HFFc6 (cell line): ENCODE measurements around the gene FMN1. TPM values are rescaled to one million over a fixed set of nuclear protein-coding genes. Genes with fewer than 3 reads are reported as not detected.

Source experiments
- DNase-seq: peaks from one replicate; pipeline ENCODE4 v3.0.0-alpha.2; 2018
- H3K27ac Mint-ChIP-seq: 2 replicates; pipeline ENCODE4 v1.8.0; 2020; ENCODE audit warnings: mild to moderate bottlenecking, mixed read lengths
- H3K27me3 Mint-ChIP-seq: 2 replicates; pipeline ENCODE4 v1.8.0; 2021; ENCODE audit warnings: mild to moderate bottlenecking, moderate library complexity, mixed read lengths; ENCODE audit not compliant: insufficient read depth
- H3K36me3 Mint-ChIP-seq: 2 replicates; pipeline ENCODE4 v1.8.0; 2021; ENCODE audit warnings: low read depth, mixed read lengths
- H3K4me1 Mint-ChIP-seq: 2 replicates; pipeline ENCODE4 v1.8.0; 2020; ENCODE audit warnings: low read depth, mixed read lengths
- H3K4me3 Mint-ChIP-seq: 2 replicates; pipeline ENCODE4 v1.8.0; 2020; ENCODE audit warnings: mild to moderate bottlenecking, moderate library complexity, mixed read lengths
- H3K9me3 Mint-ChIP-seq: 2 replicates; pipeline ENCODE4 v1.8.0; 2020; ENCODE audit warnings: mild to moderate bottlenecking, mixed read lengths
- total RNA-seq, 6 experiments: library from RNA; stranded (reverse); fragmentation: NEBNext Ultra II Directional; extraction: Animal tissue kit (Norgen Biotek cat#: 25700); gene quantifications; 2 replicates in 1 of 6; 3 replicates in 5 of 6; pipeline ENCODE4 v1.2.3, GENCODE V29; 2021
- TF ChIP-seq, protein P1 (sequence below): fragments of 200-600 bp; sonication (generic); IDR thresholded peaks from 2 replicates; pipeline ENCODE4 v1.5.0; 2021; ENCODE audit warnings: antibody characterized with exemption, mild to moderate bottlenecking

Gene FMN1
- total RNA-seq, 6 experiments from 2014 or later = 8.3 to 14.0 (median 12.6) TPM

DNA sequence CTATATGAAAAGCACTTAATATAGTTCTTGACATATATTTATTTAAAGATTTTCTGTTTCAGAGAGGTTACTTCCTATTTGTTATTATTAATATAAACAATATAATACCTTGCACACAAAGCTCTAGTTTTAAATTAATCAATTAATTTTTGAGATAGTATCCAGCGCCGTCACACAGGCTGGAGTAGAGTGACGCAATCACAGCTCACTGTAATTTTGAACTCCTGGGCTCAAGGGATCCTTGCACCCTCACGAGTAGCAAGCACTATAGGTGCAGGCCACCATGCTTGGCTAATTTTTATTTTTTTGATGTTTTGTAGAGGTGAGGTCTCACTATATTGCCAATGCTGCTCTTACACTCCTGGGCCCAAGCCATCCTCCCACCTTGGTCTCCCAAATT lies 267.4 kb downstream of the FMN1 start:
- H3K36me3 Mint-ChIP-seq = peaks cover 51% of the 10 kb centered on the region
- no peak for DNase-seq
- H3K4me1 Mint-ChIP-seq = peaks cover 31% of the 10 kb centered on the region
- no peaks in the 10 kb centered on the region for H3K27me3 Mint-ChIP-seq
- H3K27ac Mint-ChIP-seq = no peak overlapping the region
- peaks cover 14% of the 10 kb centered on the region for H3K9me3 Mint-ChIP-seq
- TF ChIP-seq, protein P1, sequence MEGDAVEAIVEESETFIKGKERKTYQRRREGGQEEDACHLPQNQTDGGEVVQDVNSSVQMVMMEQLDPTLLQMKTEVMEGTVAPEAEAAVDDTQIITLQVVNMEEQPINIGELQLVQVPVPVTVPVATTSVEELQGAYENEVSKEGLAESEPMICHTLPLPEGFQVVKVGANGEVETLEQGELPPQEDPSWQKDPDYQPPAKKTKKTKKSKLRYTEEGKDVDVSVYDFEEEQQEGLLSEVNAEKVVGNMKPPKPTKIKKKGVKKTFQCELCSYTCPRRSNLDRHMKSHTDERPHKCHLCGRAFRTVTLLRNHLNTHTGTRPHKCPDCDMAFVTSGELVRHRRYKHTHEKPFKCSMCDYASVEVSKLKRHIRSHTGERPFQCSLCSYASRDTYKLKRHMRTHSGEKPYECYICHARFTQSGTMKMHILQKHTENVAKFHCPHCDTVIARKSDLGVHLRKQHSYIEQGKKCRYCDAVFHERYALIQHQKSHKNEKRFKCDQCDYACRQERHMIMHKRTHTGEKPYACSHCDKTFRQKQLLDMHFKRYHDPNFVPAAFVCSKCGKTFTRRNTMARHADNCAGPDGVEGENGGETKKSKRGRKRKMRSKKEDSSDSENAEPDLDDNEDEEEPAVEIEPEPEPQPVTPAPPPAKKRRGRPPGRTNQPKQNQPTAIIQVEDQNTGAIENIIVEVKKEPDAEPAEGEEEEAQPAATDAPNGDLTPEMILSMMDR = no peak
- H3K4me3 Mint-ChIP-seq = no peak overlapping the region

DNA sequence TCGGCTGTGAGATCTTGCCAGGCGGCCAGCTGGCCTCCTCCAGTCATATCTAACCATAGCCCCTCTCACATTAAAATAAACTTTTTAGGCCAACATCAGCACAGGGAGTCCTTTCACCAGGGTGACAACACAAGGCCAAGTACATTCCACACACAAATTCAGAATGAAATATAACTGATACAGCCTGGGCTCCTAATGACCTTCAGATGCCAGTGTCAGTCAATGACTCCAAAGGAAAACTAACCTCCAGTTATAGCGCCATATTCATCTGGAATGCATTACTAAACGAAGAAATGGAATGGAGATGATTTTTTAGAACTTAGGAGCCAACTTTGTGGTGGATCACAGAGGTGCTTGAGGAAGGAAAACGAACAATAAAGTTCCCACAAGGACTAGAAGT lies 271.3 kb downstream of the FMN1 start:
- peaks cover 41% of the 10 kb centered on the region for H3K36me3 Mint-ChIP-seq
- peak overlapping the region; percentile 10; the same call in 1 of the 2 replicates for H3K27ac Mint-ChIP-seq
- H3K27me3 Mint-ChIP-seq = no peaks in the 10 kb centered on the region
- no peak overlapping the region for H3K4me3 Mint-ChIP-seq
- no peak for DNase-seq
- H3K4me1 Mint-ChIP-seq = peaks cover 57% of the 10 kb centered on the region
- TF ChIP-seq, protein P1 = no peak
- no peaks in the 10 kb centered on the region for H3K9me3 Mint-ChIP-seq

DNA sequence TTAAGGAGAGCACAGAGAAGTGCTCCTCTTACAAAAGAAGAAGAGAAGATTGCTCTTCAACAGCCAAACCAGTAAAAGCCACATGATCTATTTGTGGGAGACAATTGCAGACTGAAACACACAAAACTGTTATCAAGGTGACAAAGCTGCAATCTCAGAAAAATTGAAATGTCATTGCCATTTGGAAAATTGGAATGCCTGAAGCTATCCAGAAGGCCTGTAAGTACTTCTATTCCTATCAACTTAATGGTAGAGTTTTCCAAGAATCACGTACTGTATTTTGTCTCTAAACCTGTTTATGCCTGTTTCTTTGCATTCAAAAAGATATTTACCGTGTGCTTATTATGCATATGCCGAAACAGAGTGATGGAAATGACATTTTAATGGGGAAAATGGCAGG lies 272.0 kb downstream of the FMN1 start:
- Mint-ChIP-seq H3K27me3 (no peaks in the 10 kb centered on the region), H3K36me3 (peaks cover 41% of the 10 kb centered on the region), H3K27ac (0 out of 2 replicates have a peak overlapping the region, but pooled peaks have one; percentile 10), H3K4me3 (no peak overlapping the region), H3K4me1 (peaks cover 61% of the 10 kb centered on the region), H3K9me3 (no peaks in the 10 kb centered on the region)
- TF ChIP-seq, protein P1 = no peak
- DNase-seq = no peak

DNA sequence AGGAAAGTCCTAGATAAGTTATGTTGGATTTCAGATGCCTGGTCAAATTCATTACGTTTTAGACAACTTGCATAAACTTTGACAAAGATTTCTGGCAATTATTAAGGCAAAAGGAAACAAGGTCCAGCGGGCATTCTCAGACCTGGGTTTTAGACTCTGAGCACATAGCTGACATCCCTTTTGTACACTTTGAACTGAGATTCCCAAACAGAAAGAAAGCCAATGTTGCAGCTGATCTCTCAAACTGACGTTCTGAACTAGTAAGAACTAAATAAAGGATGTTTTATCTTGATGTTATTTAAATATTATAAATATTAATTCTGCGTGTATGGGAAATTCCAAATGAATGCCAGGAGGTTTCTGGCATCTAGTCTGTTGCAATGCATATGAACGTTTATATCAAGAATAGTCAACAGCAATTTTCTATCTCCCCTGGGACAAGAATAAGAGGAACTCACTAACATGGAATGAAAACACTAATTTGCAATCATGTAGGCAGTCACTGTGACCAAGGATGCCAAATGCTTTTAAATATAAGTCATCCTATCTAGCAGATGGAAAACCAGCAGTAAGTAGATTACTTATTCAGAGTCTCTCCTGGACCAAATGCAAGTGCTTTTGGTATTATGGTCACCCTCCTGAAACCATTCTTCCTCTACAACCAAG lies 274.6 kb downstream of the FMN1 start:
- TF ChIP-seq, protein P1 = no peak
- Mint-ChIP-seq H3K36me3 (peaks cover 39% of the 10 kb centered on the region), H3K4me3 (peak overlapping the region; percentile 70), H3K27me3 (no peaks in the 10 kb centered on the region), H3K4me1 (peaks cover 67% of the 10 kb centered on the region), H3K27ac (peak overlapping the region; percentile 68), H3K9me3 (no peaks in the 10 kb centered on the region)
- peak; percentile 89 for DNase-seq

DNA sequence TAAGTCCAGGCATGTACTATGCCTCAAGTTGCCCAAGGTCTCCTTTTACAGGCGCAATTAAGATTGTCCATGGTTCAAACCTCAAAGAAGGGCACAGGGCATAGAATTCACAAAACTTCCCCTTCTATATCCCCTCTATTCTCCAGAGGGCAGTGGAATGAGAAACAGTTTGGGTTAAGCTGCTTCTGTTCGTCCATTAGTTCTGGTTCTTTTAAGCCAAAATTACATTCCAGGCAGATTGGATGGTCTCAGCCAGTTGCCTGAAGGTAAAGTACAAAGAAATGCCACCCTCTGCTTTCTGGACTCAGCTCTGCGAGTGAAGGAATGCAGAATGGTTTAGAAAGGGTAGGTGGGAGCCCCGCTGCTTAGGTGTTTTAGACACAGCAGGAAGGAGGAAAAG lies 276.0 kb downstream of the FMN1 start:
- H3K36me3 Mint-ChIP-seq = peaks cover 30% of the 10 kb centered on the region
- no peak for DNase-seq
- H3K4me1 Mint-ChIP-seq = peaks cover 63% of the 10 kb centered on the region
- no peaks in the 10 kb centered on the region for H3K9me3 Mint-ChIP-seq
- peak overlapping the region; percentile 45; the same call in 1 of the 2 replicates for H3K4me3 Mint-ChIP-seq
- TF ChIP-seq, protein P1 = no peak
- H3K27me3 Mint-ChIP-seq = no peaks in the 10 kb centered on the region
- H3K27ac Mint-ChIP-seq = peak overlapping the region; percentile 72
